AG04449 (cell line): Measurements from ENCODE around the gene HSPB8.

Source experiments
- CTCF ChIA-PET: fragments of 350-600 bp; formaldehyde crosslinking; extraction: SDS; loops from one replicate; lab custom pipeline; 2021; ENCODE audit warnings: antibody characterized with exemption; lab: Yijun Ruan, JAX
- POLR2A ChIA-PET: fragments of 400-600, 350-600 bp; formaldehyde crosslinking; extraction: SDS; loops from one replicate; lab custom pipeline; 2020; ENCODE audit warnings: antibody characterized with exemption, inconsistent platforms; lab: Yijun Ruan, JAX
- DNase-seq: peaks from one replicate; pipeline ENCODE4 v3.0.0-alpha.2; 2010; ENCODE audit warnings: low read depth, low spot score
- H3K4me3 ChIP-seq: 2 replicates; pipeline ENCODE4 v1.5.1; 2011; ENCODE audit warnings: low read depth, mild to moderate bottlenecking, control low read depth, low read length
- TF ChIP-seq, protein P1 (sequence below): IDR thresholded peaks from one replicate; pipeline ENCODE4 v1.5.1; 2011; ENCODE audit warnings: mild to moderate bottlenecking, moderate library complexity, low read length, control low read depth, inconsistent platforms; ENCODE audit not compliant: insufficient read depth; ENCODE audit errors: missing control alignments

The HSPB8 gene

DNA sequence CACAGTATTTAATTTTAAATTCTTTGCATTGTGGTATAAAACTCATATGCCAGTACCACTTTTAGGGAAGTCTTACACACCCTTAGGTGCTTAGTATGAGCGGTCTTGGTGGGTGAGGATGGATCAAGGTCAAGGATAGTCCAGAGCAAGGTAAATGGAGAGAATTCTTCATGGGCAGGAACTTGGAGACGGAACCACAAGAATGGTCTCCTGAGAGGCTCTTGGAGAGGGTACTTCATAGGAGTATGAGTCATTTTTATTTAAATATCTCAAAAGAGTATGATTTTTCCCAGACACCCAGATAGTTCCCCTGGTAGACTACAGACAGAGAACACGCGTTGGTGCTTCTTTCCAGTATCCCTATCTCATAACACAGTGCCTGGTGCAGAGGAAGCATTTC lies 21.9 kb downstream of the HSPB8 start:
- ChIA-PET POLR2A (no interaction called here), CTCF (no interaction called here)
- TF ChIP-seq, protein P1, sequence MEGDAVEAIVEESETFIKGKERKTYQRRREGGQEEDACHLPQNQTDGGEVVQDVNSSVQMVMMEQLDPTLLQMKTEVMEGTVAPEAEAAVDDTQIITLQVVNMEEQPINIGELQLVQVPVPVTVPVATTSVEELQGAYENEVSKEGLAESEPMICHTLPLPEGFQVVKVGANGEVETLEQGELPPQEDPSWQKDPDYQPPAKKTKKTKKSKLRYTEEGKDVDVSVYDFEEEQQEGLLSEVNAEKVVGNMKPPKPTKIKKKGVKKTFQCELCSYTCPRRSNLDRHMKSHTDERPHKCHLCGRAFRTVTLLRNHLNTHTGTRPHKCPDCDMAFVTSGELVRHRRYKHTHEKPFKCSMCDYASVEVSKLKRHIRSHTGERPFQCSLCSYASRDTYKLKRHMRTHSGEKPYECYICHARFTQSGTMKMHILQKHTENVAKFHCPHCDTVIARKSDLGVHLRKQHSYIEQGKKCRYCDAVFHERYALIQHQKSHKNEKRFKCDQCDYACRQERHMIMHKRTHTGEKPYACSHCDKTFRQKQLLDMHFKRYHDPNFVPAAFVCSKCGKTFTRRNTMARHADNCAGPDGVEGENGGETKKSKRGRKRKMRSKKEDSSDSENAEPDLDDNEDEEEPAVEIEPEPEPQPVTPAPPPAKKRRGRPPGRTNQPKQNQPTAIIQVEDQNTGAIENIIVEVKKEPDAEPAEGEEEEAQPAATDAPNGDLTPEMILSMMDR, result no peak
- no peak for DNase-seq
- H3K4me3 ChIP-seq, result no peak overlapping the region

DNA sequence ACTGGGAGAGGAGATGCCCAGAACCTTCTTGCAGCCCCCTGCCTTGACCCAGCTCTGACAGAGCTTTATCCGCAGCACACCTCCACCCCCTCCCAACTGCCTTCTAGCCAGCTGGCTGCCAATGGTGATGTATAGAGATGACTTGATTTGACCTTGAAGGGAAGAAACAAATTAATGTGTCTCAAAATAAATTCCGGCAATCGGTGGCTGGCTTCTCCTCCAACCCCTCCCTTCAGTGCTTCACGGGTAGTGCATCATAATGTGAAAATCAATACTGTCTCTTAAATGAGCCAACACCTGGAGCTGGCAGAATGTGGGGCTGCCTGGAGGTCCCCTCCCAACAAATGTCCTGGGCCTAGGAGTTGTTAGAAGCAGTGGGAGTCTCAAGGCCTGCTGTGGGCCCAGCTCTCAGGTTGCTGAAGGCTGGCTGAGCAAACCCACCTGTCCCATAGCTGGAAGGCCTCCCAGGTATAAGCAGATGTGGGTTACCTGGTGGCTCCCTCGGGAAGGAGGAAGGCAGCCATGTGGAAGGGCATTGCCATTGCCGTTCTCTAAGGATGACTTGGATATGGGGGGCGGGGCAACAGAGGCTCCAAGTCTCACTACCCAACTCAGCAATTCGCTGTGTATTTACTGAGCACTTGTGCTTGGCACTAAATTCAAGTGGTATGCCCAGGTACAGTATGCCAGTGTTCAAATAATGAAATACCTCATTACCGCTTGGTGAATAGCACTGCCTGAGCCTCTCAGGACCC lies 23.2 kb downstream of the HSPB8 start:
- no peak for DNase-seq
- no peak overlapping the region for H3K4me3 ChIP-seq
- TF ChIP-seq, protein P1, result no peak
- ChIA-PET POLR2A (no interaction called here), CTCF (no interaction called here)

- no peak for DNase-seq
- CTCF ChIA-PET, result interaction anchor here (1.7 kb wide), 1 partner anchor 14 kb away, joined by 4 read pairs; no protein-coding TSS in a partner anchor
- H3K4me3 ChIP-seq, result no peak overlapping the region
- POLR2A ChIA-PET, result no interaction called here
- TF ChIP-seq, protein P1, result no peak
Observed at GRCh38 chr12:119202544-119202943, 23.8 kb downstream of the HSPB8 start.

DNA sequence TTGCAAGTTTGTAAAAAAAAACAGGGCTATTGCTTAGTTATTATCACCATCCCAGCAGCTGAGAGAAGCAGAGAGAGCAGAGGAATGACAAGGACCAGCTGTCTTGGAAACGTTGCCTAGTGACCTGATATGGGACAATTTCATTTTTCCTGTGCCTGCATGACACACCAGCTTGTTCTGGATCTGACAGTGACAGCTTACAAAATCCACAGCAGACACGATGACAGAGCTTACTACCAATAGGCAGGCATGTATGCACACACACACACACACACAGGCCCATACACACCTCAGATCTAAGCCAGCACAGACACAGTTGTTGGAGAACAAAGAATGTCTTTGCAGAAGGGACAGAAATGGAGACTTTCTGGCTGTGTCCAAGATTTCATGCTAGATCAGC lies 25.4 kb downstream of the HSPB8 start:
- H3K4me3 ChIP-seq, result no peak overlapping the region
- ChIA-PET CTCF (interaction anchor here (1.7 kb wide), 1 partner anchor 15 kb away, joined by 4 read pairs; no protein-coding TSS in a partner anchor), POLR2A (no interaction called here)
- TF ChIP-seq, protein P1, result no peak
- DNase-seq, result no peak

- ChIA-PET POLR2A (no interaction called here), CTCF (no interaction called here)
- DNase-seq, result no peak
- TF ChIP-seq, protein P1, result no peak
- no peak overlapping the region for H3K4me3 ChIP-seq
Observed at GRCh38 chr12:119204671-119205285, 26.0 kb downstream of the HSPB8 start.

DNA sequence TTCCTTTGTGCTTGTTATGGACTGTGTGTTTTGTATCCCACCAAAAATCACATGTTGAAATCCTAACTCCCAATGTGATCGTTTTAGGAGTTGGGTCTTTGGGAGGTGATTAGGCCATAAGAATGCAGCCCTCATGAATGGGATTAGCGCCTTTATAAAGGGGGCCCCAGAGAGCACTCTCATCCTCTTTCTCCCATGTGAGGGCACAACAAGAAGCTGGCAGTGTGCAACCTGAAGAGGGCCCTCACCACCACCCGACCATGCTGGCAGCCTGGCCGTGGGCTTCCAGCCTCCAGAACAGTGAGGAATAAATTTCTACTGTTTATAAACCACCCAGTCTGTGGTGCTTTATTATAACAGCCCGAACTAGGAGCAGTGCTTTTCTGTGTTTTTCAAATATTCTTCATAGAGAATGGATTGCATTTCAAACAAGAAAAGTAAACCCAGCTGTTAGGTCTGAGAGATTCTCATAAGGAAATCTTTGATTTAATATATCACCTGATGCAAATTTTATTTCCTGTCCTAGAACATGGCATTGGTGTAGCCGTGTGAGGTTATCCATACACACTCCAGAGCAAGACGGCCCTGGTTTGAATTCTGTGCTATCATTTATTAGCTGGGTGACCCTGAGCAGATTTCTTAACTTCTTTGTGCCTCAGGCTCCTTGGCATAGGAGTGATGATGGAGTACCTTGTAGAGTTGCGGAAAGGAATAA lies 27.8 kb downstream of the HSPB8 start:
- H3K4me3 ChIP-seq, result no peak overlapping the region
- DNase-seq, result no peak
- TF ChIP-seq, protein P1, result no peak
- ChIA-PET CTCF (no interaction called here), POLR2A (no interaction called here)
